Astrocyte of the spinal cord (primary cell): ENCODE results near the gene PPP2R5D.

Source experiments
- DNase-seq: peaks from one replicate; pipeline ENCODE4 v3.0.0; 2011; ENCODE audit warnings: low read depth, low spot score
- H3K4me3 ChIP-seq: 2 replicates; pipeline ENCODE4 v1.5.1; 2011; ENCODE audit warnings: low read depth, mild to moderate bottlenecking, low read length, moderate library complexity
- in situ Hi-C: cut with HindIII; loops from 2 replicates; pipeline ENCODE4 v1.10.0; 2017; ENCODE audit warnings: low sequenced_read_pairs
- TF ChIP-seq, protein P1 (sequence below): IDR thresholded peaks from 2 replicates; pipeline ENCODE4 v1.5.1; 2012; ENCODE audit warnings: low read depth, mild to moderate bottlenecking, low read length, inconsistent platforms

Gene PPP2R5D

DNA sequence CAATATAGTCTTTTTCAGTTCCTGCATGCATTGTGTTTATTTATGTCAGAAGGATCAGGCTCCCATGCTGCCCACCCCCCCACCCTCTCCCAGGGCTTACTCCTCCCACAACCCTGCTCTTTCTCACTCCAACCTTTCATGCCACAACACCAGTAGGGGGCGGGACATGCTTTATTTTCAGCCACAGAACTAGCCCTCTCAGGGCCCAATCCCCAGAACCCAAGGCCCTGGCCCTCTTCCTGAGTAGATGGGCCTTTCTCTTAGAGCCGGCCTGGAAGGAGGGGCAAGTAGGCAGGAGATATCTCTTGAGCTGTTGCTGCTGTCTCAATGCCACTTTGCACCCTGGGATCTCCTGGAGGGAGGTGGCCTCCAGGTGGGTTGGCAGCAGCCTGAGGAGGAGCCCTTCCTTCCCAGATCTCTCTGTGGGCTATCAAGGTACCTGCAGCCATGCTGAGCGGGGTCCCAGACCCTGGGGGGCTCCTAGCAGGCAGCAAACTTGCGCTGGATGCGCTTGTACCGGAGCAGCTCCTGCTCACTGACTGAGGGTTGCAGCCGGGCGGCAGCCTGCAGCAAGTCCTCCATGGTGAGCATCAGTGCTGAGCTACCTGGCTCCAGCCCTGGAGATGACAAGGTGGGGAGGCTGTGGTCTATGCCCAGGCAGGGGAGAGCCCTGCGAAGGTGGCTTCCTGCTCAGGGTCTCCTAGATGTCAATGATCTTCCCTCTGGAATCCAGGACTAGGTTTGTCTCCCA, 20.3 kb upstream of the PPP2R5D start:
- no peak overlapping the region for H3K4me3 ChIP-seq
- in situ Hi-C loops, result no loop called here
- TF ChIP-seq, protein P1, sequence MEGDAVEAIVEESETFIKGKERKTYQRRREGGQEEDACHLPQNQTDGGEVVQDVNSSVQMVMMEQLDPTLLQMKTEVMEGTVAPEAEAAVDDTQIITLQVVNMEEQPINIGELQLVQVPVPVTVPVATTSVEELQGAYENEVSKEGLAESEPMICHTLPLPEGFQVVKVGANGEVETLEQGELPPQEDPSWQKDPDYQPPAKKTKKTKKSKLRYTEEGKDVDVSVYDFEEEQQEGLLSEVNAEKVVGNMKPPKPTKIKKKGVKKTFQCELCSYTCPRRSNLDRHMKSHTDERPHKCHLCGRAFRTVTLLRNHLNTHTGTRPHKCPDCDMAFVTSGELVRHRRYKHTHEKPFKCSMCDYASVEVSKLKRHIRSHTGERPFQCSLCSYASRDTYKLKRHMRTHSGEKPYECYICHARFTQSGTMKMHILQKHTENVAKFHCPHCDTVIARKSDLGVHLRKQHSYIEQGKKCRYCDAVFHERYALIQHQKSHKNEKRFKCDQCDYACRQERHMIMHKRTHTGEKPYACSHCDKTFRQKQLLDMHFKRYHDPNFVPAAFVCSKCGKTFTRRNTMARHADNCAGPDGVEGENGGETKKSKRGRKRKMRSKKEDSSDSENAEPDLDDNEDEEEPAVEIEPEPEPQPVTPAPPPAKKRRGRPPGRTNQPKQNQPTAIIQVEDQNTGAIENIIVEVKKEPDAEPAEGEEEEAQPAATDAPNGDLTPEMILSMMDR, result peak; percentile 31
- DNase-seq, result peak; percentile 35

DNA sequence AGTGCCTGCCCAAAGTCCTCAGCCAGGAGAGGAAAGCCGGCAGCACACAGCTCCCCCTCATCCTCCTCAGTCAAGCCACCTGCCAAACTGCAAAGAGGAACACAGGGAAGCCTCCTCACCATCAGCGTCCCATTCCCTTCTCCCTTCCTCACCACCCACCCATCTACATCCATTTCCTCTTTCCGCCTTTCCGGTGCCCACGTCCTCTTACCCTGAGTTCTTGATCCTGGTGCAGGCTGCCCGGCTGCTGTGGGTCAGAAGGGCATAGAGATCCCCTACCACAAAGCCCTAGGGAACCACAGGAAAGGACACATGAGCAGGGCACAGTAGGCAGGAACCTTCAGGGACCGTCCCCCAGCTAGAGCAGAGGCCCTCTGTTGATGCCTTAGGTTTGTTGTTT, 17.8 kb upstream of the PPP2R5D start:
- no peak overlapping the region for H3K4me3 ChIP-seq
- no peak for DNase-seq
- TF ChIP-seq, protein P1, result no peak
- in situ Hi-C loops, result no loop called here

DNA sequence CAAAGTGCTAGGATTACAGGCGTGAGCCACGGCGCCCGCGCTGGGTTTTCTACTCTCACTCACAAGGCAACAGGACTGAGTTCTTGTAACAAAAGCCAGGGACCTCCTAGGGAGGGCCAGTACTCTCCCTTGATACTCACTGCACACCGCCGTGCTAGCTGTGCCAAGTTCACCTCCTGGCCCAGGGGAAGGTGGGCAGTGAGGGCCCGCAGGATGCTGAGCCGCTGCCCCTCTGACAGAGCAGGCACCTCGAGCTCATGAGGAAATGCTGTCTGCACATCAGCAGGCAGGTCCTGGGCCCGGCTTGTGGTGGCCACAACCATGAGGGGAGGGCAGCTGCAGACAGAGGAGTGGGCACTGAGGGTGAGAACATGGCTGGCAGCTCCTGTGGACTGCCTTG, 17.1 kb upstream of the PPP2R5D start:
- no peak for DNase-seq
- no peak overlapping the region for H3K4me3 ChIP-seq
- TF ChIP-seq, protein P1, result no peak
- in situ Hi-C loops, result no loop called here

DNA sequence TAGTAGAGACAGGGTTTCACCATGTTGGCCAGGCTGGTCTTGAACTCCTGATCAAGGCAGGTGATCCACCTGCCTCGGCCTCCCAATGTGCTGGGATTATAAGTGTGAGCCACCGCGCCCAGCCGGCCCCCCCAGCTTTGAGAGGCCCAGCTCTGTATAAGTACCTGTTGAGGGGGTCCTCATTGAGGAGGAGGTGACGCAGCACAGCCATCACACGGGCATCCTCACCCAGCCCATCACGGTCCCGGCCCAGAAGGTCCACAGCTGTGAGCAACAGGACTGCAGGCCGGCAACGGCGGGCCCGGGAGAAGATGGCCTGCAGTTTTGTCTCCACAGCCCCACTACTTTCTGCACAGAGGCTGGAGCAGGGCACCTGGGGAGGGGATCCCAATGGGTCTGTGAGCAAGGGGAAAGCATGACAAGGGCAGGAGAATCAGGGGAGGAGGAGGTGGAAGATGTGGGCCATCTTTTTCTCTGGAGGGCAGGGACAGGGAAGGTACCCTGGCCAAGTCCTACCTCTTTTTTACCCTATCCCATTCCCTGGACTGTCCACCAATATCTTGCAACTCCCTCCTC, 16.2 kb upstream of the PPP2R5D start:
- H3K4me3 ChIP-seq, result no peak overlapping the region
- in situ Hi-C loops, result no loop called here
- TF ChIP-seq, protein P1, result no peak
- DNase-seq, result no peak

DNA sequence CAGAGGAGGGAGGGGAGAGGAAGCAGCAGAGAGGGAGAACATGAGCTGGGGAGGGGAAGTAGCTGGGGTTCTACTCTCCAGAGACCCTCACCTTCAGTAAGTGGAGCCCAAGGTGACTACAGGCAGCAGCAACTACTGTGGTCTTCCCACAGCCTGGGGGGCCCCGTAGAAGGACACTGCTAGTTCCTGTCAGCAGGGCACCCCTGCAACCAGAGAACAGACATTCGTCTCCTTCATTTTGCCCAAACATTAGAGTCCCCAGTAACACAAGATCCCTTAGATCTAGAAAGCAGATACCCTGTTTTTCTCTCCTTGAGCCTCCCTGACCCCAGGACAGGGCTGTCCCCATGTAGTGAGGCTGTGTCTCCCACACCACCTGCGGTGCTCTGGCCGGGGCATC, 15.6 kb upstream of the PPP2R5D start:
- in situ Hi-C loops, result no loop called here
- H3K4me3 ChIP-seq, result no peak overlapping the region
- TF ChIP-seq, protein P1, result no peak

DNA sequence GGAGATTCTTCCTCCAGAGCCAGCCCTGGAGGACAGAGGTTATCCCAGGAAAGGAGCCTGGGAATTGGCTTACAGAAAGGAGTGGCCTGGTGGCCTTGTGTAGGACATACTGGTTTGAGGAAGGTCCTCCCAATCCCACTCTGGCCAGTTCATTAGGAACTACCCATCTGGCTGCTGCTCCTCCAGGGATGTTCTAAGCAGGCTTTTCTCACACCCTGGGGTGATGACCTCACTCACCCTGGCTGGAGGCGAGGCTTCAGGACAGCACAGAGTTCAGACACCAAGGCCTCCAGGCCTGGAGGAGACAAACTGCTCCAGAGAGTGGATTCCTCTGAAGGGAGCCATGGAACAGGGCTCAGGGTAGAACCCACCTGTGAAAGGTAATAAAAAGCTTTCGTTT, 14.9 kb upstream of the PPP2R5D start:
- TF ChIP-seq, protein P1, result no peak
- in situ Hi-C loops, result no loop called here
- no peak for DNase-seq
- H3K4me3 ChIP-seq, result no peak overlapping the region

More for the DNA sequence above, 15.6 kb upstream of the PPP2R5D start:
- DNase-seq, result no peak
